C4-2B (cell line): ENCODE results near the gene HSPB6.

Experiments used
- CTCF ChIP-seq: fragments of 450-650 bp; conservative IDR thresholded peaks from 2 replicates; pipeline ENCODE4 v1.5.1; 2017; ENCODE audit warnings: mild to moderate bottlenecking
- ZFX ChIP-seq: fragments of 450-650 bp; IDR thresholded peaks from 2 replicates; pipeline ENCODE4 v1.6.1; 2017

GRCh38 chr19:35789978-35790944 is 33.4 kb upstream of the HSPB6 start:
- TF ChIP-seq CTCF (no peak), ZFX (no peak)
